KOPT-K1 (cell line): ENCODE measurements around the gene ZFP1.

ENCODE experiments used
- H3K27ac ChIP-seq: fragments of 200-600 bp; sonication (generic); 2 replicates; pipeline ENCODE4 v1.5.1; 2016; ENCODE audit warnings: antibody characterized with exemption, mild to moderate bottlenecking, low read depth, low read length; ENCODE audit not compliant: poor library complexity, severe bottlenecking
- H3K36me3 ChIP-seq: fragments of 200-600 bp; sonication (generic); 2 replicates; pipeline ENCODE4 v1.5.1; 2017; ENCODE audit warnings: antibody characterized with exemption, mild to moderate bottlenecking, low read length, moderate library complexity; ENCODE audit not compliant: insufficient read depth
- H3K9me3 ChIP-seq: fragments of 200-600 bp; sonication (generic); 2 replicates; pipeline ENCODE4 v1.5.1; 2017; ENCODE audit warnings: antibody characterized with exemption, low read length, mild to moderate bottlenecking; ENCODE audit not compliant: insufficient read depth, poor library complexity, severe bottlenecking

The ZFP1 gene

DNA sequence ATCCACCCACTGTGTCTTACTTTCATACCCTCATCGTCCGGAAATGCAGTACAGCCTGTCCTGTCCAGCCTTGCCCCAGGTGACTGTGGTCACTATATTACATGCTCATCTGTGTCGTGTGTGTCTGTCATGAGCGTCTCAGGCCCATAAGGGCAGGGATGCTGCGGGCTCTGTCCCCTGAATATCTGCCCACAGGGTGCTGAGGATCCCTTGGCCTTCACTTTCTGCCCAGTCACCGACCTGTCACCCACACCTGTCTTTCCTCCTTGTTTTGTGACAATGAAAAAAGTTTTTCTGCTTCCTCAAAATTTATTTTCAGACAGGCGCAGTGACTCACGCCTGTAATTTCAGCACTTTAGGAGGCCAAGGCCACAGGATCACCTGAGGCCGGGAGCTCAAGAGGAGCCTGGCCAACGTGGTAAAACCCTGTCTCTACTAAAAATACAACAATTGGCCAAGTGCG is 69.1 kb downstream of the ZFP1 start:
- Histone ChIP-seq H3K27ac (no peak overlapping the region), H3K9me3 (no peaks in the 10 kb centered on the region), H3K36me3 (no peaks in the 10 kb centered on the region)

DNA sequence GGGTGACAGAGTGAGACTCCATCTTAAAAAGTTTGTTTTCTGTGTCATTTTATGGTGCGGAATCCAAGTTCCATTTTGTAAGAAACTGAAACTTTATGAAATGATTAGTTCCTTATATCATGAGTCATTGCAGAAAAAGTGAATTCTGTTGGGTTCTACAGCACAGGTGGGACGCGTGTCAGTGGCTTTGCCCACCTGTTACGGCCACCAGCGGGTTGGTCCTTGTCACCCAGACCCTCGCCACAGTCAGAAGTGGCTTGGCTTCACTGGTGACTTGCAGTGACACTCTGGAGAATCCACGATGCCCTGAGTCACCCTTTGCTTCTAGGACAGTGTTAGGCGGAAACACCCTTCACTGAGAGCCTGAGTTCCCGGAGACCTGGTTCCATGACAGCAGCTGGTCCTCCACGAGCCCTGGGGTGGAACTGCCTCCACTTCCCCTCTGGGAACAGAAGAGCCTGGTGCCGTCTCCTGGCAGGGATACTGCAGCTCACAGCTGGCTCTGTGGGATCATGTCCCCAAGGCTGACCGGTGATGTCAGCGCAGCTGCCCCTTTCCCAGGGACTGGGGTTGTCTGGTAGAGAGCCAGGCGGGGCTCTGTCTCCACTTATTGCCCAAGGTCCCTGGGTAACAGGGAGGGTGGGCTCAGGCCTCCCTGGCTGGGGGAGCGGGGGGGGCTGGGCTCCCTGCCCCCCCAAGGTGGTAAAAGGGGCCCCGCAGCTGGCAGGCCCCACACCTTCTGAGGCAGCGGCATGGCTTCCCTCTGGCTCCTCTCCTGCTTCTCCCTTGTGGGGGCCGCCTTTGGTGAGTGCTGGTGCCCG is 70.1 kb downstream of the ZFP1 start, which contains the start of gene CTRB1:
TSS of gene CTRB1 (plus strand) at position 733 of the 821 bp plus-strand sequence. CDS start at position 753, 20 bp downstream.
- Histone ChIP-seq H3K36me3 (no peaks in the 10 kb centered on the region), H3K27ac (peak within 1 kb of the TSS; percentile 31), H3K9me3 (no peaks in the 10 kb centered on the region)

DNA sequence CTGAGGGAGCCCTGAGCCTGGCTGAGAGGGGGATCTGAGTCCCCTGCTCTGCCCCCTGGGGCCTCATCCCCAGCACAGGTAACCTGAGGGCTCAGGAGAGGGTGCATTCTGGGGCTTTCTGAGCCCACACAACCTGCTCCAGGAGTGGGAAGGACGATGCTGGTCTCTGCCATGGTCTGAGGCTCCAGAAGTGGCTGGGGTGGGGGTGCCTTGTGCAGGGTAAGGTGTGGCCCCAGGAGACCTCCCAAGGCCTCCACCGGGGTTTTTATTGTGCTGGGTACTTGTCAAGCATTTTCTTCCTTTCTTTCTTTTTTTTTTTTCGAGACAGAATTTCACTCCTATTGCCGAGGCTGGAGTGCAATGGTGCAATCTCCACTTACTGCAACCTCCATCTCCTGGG is 70.8 kb downstream of the ZFP1 start:
- Histone ChIP-seq H3K9me3 (no peaks in the 10 kb centered on the region), H3K36me3 (no peaks in the 10 kb centered on the region), H3K27ac (peak overlapping the region; percentile 31)

DNA sequence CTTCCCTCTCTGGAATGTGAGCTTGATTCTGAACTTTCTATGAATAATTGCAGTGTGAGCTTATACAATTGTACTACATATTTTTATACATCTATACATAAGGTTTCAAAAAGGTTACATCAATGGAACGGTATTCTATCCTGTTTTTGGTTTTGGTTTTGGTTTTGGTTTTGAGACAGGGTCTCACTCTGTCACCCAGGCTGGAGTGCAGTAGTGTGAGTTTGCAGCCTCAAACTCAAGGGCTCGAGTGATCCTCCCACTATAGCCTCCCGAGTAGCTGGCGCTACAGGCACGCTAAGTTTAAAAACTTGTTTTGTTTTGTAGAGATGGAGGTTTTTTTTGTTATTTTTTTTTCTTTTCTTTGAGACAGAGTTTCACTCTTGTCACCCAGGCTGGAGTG is 71.5 kb downstream of the ZFP1 start:
- peak overlapping the region; percentile 31 for H3K27ac ChIP-seq
- no peaks in the 10 kb centered on the region for H3K36me3 ChIP-seq
- H3K9me3 ChIP-seq = no peaks in the 10 kb centered on the region
